HTERT RPE-1 (cell line): ENCODE results near the gene RPS6KA3.

ENCODE experiments used
- in situ Hi-C: fragments of 300-500 bp; cut with MboI; formaldehyde crosslinking; loops from 4 replicates; pipeline ENCODE4 v1.14.3; 2020; ENCODE audit warnings: low sequenced_read_pairs

Gene RPS6KA3

DNA sequence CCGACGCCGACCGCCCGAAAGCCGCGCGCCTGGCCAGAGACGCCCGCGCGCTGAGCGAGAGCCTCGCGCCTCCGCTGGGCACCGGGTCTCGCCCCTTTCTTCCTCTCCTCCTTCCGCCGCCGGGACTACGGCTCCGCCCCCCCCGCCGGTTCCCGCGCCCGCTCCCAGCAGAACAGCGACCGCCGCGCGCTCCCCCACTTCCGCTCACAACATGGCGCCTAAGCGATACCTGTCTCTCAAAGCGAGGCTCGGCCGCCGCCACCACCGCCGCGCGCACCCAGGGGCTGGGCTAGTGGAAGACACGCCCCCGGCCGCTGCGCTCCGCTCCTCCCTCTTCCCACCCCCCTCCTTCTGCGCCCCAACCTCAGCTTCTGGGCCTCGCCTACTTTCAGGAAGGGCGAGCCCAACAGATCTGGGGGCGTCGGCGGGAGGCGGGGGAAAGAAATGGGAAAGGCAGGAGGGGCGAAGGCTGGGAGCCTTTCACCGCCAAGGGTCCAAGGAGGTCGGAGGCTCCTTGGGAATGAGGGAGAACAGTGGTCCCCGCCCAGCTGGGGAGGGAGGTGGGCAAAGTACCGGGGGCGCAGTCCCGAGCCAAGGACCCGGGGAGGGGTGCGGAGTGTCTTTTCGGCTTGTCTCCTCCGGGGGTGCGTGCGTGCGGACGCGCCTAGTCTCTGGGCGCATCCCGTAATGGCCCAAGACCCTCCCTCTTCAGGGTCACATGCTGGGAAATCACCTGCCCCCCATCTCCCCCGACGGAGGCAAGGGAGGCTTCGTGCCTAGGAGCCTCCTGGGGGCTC lies at the start of gene RPS6KA3:
TSS of gene RPS6KA3 (minus strand) at position 100 of the 797 bp plus-strand sequence. CDS start 277 bp downstream, outside the sequence.
- in situ Hi-C loops = no loop called here

DNA sequence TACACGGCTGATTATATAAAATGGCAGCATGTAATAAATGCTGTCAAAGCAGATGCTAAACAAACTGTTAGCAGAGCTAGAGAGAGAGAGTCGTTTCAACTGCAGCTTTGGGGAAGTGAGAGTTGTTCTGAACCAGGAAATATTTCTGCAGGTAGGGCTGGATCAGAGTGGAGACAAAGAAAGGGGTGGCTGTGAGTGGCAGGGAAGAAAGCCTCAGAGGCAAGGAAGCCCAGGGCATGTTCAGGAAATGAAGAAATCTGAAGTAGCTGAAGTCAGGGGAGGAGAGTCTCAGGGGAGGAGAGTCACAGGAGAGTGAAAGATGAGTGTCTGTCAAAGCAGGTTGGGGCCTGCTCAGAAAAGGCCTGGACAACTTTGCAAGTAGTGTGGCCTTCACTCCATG lies 48.4 kb upstream of the RPS6KA3 start:
- in situ Hi-C loops = no loop called here

DNA sequence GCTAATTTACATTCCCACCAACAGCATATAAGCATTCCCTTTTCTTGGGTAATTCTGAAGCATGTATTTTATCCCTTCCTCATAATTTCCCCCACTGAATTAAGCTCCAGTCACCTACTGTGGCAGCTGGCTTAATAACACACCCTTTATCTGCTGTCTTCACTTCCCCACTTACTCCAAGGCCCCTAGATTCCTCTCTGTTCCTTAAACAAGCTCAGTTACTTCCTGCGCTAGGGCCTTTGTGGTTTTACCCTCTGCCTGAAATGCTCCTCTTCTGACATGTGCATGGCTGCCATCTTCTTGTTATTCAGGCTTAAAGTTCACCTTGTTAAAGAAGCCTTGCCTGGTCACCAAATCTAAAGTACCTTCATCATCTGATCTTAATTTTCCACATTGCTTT lies 47.2 kb upstream of the RPS6KA3 start:
- in situ Hi-C loops = no loop called here

DNA sequence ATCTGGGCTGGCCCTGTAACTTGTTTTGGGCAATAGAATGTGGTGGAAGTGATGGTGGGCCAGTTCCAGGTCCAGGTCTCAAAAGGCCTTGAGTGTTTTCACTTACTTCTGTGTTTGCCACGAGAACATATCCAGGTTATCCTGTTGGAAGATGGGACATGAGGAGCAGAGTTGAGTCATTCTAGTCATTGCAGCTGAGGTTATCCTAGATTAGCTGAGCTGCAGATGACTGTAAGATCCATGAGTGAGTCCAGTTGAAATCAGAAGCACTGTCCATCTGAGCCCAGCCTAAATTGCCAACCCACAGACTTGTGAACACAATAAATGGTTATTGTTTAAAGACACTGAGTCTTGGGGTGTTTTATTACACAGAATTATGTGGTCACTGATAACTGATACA lies 45.3 kb upstream of the RPS6KA3 start:
- in situ Hi-C loops = no loop called here

DNA sequence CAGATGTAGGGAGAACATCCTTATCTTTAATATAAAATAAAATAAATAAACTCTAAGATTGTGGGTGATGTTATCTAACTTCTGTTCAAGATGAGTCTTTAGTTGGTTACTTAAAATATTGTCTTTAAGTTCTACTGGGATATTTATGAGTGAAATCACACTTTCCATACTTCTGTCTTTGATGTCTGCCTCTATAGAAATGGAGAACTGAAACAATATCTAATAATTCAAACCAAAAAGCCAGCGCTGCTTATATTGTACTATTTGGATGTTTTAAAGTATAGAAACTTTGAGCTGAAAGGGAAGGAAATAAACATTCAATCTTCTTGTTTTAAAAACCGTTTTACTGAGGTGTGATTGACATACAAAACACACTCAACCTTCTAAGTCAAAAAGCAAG lies 44.8 kb upstream of the RPS6KA3 start:
- in situ Hi-C loops = no loop called here

DNA sequence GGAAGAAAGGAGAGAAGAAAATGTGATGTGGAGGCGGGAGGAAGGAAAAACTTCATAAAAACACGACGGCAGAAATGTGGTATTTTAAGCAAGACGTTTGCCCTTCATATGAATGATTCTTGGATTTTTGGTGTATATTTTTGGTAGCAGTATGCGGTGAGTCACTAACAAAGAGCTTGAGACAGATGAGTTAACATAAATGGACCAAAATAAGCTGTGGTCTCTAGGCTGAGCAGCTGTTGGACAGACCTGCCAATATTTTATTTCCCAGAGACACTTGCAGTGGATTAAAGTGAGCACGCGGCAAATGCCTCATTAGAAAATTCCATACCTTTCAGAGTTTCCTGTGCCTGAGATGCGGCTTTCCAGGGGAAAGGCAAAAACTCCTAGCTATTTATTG lies 43.1 kb upstream of the RPS6KA3 start:
- in situ Hi-C loops = no loop called here

DNA sequence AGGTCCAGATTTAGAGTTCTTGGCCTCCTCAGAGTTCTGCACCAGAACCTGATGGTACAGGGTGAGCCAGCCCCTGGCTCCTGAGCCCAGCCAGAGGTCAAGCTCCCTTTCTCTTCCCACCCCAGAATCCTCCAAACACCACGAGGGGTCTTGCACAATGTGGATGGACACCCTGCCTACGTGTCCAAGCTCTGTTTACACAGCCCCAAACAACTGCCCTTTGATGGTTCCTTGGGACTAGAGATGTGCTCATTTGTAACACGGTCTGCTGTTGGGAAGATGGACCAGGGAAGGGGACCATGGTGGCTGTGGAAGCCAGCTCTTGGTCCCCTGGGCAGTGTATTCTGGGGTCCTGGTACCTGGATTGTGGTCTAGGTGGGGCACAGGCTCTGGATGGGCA lies 40.0 kb upstream of the RPS6KA3 start:
- in situ Hi-C loops = no loop called here

DNA sequence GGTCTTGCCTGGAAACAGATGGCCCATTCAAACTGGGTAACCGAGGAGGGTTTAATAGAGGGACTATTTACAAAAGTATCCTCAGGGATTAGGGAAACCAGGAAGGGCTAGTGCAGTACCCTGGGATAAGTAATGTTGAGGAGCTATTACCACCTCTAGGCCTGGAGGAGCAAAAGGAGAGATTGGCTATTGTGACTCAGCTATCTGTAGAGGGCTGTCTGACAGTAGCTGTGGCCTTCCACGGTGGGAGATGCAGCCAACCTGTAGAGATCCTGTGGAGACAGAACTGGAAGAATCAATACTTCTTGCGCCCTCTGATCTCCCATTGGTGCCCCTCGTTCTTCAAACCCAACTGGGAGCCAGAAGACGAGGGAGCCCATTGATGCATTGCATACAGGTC lies 34.1 kb upstream of the RPS6KA3 start:
- in situ Hi-C loops = no loop called here

DNA sequence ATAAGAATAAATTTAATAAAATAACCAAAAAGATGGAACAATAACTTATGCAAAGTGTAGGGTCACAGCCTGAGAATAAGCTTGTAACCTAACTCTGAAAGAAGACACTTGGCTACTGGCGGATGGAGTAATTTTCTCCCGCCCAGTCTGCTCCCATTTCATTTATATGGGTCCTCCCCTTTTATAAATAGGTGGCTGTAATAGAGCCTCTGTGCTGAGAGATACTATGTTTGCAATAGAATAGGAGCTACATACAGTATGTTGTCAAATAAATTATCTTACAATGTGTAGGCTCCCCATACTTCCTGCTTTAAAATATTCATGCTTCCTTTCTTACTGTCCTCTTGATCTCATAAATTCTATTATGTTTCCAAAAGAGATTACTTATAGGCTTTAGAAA lies 28.2 kb upstream of the RPS6KA3 start:
- in situ Hi-C loops = no loop called here

DNA sequence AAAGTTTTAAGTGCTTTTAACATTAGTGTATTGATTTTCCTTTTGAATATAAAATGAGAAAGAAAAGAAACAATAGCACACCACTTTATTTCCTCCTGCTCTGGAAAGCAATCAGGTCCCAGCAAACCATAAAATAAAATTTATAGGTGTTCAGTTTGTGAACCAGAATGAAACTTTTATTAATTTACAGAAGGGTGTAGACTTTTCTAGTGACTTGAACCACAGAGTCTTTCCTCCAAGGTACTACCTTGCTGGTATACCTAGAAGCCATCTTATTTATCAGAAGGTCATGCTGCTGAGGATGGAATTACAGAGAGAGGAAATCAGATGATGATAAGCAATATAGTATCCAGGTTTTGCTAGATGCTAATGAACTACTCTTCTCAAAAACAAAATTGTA lies 27.6 kb upstream of the RPS6KA3 start:
- in situ Hi-C loops = no loop called here

DNA sequence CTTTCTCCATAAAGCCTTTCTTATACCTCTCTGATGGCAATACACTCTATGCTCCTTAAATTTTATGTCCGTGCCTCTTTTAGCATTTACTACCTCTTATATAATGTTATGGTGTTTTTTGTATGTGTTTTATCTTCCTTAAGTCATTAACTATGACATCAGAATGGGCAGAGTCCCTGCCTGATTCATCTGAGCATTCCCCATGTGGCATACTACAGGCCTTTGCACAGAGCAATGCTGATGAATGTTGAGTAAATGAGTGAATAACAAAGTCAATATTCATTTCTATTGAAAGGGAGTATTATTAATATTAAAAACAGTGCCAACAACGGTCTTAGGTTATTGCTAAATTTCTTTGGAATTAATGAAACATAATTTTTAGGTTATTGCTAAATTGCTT lies 18.8 kb upstream of the RPS6KA3 start:
- in situ Hi-C loops = no loop called here

DNA sequence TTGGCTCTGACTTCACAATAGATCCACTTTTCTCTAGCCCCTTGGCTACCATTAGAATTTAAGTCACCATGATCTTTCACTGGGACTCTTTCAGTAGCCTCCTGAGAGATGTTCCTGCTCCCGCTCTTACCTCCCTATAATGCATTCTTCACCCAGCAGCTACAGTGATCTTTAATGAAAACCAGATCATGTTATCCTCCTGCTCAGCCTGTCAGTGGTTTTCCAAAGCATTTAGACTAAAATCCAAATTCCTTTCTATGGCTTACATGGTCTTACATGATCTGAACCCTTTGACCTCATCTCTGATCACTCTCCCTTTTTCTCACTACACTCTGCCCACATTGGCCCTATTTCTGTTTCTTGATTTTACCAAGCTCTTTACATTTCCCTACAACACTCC lies 18.3 kb upstream of the RPS6KA3 start:
- in situ Hi-C loops = no loop called here

DNA sequence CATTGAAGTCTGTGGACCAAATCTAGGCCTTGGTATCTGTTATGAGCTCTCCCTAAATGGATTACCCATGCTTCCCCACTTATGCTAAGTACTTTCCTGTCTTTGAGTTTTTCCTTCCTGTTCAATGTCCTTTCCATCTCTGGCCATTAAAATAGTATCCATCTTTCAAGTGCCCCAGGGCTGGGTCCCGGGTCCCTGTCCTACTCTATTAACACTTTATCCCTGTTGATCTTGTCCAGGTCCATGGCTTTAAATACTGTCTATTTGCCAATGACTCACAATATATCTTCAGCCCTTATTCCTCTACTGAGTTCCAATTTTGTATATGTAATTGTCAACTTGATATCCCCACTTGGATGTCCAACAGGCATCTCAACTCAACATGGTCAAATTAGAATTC lies 17.7 kb upstream of the RPS6KA3 start:
- in situ Hi-C loops = no loop called here

DNA sequence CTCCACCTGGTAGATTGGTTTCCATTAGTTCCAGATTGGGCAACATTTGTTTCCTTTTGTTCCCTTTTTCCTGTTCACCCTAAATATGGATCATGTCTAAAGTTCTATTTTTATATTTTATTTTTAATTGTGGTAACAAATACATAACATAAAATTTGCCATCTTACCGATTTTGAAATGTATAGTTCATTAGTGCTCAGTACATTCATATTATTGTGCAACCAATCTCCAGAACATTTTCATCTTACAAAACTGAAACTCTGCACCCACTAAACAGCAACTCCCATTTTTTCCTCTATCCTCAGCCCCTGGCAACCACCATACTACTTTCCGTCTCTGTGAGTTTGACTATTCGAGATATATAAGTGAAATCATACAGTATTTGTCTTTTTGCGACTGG lies 14.2 kb upstream of the RPS6KA3 start:
- in situ Hi-C loops = no loop called here

DNA sequence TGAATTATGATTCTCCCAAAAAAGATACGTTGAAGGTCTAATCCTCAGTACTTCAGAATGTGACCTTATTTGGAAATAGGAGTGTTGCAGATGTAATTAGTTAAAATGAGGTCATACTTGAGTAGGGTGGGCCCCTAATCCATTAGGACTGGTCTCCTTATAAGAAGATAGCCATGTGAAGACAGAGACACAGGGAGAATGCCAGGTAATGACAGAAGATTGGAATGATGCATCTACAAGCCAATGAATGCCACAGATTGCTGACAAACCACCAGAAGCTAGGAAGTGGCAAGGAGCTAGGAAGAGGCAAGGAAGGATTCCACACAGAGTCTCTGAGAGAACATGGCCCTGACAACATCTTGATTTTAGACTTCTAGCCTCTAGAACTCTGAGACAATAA lies 7.4 kb upstream of the RPS6KA3 start:
- in situ Hi-C loops = no loop called here

DNA sequence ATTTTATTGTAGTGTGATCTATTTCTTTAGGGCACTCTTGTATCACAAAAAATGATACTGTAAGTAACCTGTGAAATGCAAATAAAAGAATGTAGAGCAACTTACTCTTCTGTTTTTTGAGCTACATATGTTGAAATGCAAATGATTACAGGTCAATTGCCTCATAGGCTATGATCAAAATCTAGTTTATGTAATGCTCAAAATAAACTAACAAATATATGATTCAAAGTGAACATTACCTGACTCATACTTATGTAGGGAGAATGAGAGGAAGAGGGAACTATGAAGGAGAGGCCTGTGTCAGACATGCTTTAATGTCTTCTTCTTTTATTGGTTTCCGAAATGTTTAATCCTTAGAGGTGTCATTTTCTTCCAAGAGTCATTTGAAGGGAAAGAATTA lies 5.0 kb upstream of the RPS6KA3 start:
- in situ Hi-C loops = no loop called here

DNA sequence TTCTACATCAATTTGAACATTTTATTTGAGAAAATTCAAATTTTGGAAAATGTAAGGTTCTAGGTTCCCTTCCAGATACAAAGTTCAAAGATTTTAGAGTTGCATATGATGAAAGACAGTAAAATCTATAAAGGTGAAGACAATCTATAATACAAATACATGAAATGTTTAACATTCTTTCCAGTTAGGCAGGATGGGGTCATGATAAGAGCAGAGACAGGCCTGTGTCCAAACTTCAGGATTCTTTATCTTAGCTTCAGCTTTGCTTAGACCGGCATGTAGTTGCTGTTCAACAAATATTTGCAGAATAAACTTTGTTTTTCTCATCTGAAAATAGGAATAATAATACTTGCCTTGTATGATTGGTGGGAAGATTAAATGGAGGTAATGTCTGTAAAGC lies 4.5 kb upstream of the RPS6KA3 start:
- in situ Hi-C loops = no loop called here

DNA sequence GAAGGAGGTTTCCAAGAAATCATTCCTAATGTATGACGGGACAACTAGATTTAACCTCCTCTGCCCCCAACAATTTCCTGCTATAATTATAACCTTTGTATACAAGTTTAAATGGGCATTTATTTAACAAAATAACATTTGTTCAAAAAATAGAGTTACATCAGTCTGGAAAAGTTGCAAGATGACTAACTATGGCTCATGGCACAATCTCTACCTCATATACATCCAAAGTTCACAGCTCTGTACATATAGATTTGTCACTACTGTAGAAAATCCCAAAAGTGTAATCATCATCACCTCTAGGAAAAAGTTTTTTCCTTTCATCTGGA lies 3.8 kb upstream of the RPS6KA3 start:
- in situ Hi-C loops = no loop called here

DNA sequence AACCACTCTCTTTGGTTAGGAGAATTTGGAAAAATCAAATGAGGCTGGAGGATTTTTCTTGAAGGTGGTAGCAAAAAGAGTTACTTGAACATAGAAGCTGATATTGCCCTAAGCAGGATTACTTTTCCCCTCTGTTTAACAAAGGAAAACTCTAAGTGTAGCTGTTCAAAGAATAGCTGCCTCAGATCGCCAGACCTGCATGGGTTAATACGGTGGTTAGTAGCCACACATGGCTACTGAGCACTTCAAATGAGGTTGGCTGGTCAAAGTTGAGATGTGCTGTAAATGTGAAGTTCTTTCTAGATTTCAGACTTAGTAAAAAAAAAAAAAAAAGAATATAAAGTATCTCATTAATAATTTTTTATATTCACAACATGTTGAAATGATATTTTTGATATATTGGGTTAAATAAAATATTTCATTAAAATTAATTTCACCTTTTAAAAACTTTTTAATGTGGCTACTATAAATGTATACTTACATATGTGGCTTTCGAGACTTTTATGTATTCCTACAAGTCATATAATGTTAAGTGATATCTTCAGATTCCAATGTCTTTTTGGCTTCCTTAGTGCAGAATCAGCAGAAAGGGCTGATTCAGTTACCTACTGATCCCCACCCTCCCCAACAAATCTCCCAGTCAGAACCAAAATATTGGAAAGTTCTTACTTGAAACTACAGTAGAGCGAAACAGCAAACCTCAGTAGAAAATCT lies 3.3 kb upstream of the RPS6KA3 start:
- in situ Hi-C loops = no loop called here

DNA sequence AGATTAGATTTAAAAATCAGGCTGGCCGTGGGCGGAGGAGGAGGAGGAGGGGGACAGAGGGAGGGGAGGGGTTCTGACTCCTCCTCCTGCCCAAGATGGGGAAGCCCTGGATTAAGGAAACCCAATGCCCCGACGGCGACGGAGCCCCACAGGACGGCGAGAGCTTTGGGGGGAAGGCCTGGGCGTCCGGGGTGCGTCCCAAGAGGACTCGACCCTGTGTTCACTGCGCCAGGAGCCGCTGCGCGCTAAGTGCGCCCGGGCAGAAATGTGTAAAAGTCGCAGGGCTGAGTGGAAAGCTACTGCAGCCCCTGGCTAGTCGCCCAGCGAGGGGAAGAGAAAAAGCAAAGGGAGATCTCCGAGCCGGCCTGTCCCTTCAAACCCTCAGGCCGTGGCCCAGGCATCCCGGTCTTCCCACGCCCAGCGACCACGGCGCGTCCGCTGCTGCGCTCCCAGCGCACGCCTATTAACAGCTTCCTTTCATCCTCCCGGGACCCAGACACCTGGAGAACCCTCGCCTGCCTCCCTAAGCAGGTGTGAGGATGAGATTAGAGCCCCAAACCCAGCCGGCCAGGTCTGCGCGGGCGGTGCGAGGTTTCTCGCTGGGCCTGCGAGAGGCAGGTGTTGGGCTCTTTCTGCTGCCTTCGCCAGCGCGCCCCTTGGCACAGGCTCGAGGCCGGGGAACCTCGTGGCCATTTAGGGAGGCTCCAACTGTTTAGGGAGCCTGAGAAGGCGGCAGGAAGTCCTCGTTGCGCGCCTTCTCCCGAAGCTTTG lies 1.4 kb upstream of the RPS6KA3 start:
- in situ Hi-C loops = no loop called here

DNA sequence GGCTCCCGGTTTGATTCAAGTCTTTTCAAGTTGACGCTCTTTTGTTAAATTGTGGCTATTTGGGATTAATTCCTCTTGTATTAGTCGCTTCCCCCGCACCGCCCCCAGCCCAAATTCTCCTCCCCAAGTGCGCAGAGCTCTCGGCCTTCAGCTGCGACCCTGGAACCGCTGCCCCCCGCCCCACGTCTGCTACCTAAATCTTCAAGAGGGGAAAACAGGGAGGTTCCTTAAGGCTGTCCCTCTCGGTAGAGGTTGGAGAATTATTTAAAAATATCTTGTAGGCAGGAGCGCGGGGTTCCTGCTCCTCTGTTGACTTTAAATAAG lies 860 bp upstream of the RPS6KA3 start:
- in situ Hi-C loops = no loop called here
